ENCODE results near the gene ACOX3.

DNA sequence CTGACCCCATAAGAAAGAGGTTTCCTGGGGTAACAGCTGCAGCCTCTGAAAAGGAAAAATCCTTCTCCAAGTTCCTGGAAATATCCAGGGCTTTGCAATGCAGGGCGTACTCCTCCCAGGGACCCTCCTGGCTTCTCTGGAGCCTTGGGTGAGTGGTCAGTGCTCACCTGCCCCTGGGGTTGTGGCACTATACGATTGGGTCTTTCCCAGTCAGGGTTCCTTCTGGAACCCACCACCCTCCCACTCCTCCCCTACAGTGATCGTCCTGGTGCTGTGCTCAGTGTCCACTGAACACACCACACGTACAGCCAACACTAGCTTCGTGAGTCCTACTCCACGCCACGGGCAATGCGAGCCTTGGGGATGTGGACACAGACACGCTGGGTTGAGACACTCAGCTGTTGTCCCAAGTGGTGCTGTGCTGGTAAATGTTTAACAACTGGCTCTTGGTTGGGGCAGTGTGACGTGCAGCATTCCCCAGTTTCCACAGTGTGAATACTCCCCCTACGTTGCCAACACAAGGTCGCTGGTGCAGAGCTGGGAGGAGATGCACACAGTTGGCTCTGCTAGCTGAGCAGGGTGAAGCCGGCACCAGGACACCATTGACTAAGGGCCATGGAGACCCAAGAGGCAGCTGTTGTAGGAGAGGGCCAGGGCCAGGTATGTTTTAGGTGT lies 105.6 kb downstream of the ACOX3 start:
- no peak for TF ChIP-seq POLR2AphosphoS5 (IDR thresholded peaks at IDR 0.05; ENCODE audit: low read depth, low read length)
- TF ChIP-seq, protein P1, sequence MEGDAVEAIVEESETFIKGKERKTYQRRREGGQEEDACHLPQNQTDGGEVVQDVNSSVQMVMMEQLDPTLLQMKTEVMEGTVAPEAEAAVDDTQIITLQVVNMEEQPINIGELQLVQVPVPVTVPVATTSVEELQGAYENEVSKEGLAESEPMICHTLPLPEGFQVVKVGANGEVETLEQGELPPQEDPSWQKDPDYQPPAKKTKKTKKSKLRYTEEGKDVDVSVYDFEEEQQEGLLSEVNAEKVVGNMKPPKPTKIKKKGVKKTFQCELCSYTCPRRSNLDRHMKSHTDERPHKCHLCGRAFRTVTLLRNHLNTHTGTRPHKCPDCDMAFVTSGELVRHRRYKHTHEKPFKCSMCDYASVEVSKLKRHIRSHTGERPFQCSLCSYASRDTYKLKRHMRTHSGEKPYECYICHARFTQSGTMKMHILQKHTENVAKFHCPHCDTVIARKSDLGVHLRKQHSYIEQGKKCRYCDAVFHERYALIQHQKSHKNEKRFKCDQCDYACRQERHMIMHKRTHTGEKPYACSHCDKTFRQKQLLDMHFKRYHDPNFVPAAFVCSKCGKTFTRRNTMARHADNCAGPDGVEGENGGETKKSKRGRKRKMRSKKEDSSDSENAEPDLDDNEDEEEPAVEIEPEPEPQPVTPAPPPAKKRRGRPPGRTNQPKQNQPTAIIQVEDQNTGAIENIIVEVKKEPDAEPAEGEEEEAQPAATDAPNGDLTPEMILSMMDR (IDR thresholded peaks at IDR 0.05): no peak
- TF ChIP-seq RFX5 (IDR thresholded peaks at IDR 0.05; ENCODE audit: low read length): no peak
- TF ChIP-seq TAF1 (IDR thresholded peaks at IDR 0.05; ENCODE audit: borderline replicate concordance, low read depth, low read length): no peak
- TF ChIP-seq, protein P2, sequence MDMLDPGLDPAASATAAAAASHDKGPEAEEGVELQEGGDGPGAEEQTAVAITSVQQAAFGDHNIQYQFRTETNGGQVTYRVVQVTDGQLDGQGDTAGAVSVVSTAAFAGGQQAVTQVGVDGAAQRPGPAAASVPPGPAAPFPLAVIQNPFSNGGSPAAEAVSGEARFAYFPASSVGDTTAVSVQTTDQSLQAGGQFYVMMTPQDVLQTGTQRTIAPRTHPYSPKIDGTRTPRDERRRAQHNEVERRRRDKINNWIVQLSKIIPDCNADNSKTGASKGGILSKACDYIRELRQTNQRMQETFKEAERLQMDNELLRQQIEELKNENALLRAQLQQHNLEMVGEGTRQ (IDR thresholded peaks at IDR 0.05; ENCODE audit: borderline replicate concordance, low read depth, low read length): no peak
- TF ChIP-seq, protein P3, sequence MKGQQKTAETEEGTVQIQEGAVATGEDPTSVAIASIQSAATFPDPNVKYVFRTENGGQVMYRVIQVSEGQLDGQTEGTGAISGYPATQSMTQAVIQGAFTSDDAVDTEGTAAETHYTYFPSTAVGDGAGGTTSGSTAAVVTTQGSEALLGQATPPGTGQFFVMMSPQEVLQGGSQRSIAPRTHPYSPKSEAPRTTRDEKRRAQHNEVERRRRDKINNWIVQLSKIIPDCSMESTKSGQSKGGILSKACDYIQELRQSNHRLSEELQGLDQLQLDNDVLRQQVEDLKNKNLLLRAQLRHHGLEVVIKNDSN (IDR thresholded peaks at IDR 0.05; ENCODE audit: borderline replicate concordance, low read depth): no peak
- TF ChIP-seq TEAD4 (IDR thresholded peaks at IDR 0.05; ENCODE audit: borderline replicate concordance, insufficient read depth): no peak
- TF ChIP-seq EP300 (IDR thresholded peaks at IDR 0.05; ENCODE audit: borderline replicate concordance in 1 of 2, low read depth in 1 of 2, low read length in 1 of 2): no peak
- no peak for TF ChIP-seq FOXM1 (IDR thresholded peaks at IDR 0.05; ENCODE audit: low read depth)
